HK-2 (cell line): ENCODE data around the gene MAFG.

ENCODE experiments used
- DNase-seq: peaks from one replicate; pipeline ENCODE4 v3.0.0-alpha.2; 2018; ENCODE audit not compliant: unreplicated experiment

Gene MAFG

DNA sequence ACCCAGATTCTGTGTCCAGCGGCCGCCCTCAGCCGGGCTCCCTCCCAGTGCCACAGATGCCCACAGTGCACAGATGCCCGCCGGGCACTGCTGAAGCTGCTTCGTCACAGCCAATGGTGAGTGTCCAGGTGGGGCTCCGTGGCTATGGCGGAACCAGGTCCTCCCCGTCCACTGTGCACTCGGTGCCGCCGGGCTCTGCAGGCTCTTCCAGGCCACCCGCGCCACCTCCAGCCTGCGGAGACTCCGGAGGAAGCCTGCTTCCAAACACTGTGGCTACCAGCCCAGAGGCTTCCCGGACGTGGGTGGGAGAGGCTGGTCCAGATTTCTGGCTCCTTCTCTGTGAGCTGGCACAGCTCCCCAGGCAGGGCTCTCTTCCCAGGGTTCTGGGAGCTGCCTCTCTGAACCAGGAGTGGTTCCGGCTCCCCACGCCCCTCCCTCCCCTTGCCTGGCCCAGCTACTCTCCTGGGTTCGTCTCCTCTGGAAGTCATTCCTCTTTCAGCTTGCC is 12.4 kb upstream of the MAFG start:
- no peak for DNase-seq

- no peak for DNase-seq
These were observed 11.7 kb upstream of the MAFG start for GRCh38 chr17:81939218-81939617.

- no peak for DNase-seq
These were observed 8.2 kb upstream of the MAFG start for GRCh38 chr17:81935709-81936084.

- DNase-seq, result no peak
These were observed 7.5 kb upstream of the MAFG start for GRCh38 chr17:81934850-81935708.

DNA sequence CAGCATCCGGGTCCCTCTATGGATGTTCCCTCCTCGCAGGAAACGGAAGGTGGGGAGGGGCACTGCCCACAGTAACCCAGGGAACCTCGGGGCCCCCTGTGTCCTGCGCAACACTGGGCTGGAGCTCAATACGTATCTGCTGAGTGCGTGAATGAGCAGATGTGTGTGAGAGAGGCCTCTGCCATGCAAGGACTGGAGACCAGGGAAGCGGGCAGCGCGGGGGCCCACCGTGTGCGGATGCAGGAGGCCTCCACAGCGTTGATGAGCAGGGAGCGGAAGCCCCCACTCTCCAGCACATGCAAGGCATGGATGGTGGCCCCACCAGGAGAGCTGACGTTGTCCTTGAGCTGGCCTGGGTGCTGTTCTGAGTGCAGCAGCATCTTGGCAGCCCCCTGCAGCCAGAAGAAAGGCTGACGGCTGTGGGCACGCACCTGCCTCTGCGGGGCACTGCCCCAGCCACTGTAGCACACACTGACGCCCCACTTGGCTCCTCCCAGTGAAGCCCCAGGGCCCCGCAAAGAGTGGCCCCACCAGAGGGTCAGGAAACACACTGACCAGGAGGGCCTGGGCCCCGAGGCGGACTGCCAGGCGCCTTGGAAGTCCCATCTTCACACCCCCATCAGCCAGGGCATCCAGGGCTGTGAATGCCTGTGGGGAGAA is 6.7 kb upstream of the MAFG start:
- no peak for DNase-seq

DNA sequence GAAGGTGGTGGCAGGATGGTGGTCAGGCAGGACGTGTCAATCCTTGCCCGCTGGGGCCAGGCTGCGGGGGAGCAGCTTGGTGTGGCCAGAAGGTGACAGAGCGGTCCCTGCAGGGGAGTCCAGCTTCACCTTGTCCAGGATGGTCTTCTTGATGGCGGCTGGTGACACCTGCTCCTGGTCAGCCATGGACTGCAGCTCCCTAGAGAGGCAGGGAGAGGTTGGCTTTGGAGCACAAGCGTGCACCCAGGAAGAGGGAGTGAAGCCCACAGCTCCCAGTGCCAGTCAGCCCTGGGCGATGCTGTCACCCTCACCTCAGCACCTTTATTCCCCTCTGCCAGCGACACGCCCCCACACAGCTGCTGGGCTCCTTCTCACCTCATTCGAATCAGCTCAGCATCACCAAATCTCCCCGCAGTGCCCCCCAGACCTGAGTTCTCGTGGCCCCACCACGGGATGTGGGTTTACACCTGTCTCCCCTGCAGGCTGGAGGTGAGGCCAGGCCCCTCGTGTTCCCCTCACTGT is 5.7 kb upstream of the MAFG start:
- DNase-seq, result no peak

- no peak for DNase-seq
These were observed 4.9 kb upstream of the MAFG start for GRCh38 chr17:81932333-81932983.

GRCh38 chr17:81931557-81932332 is 4.2 kb upstream of the MAFG start:
- no peak for DNase-seq

GRCh38 chr17:81931189-81931556 is 3.6 kb upstream of the MAFG start:
- no peak for DNase-seq

GRCh38 chr17:81930142-81931125 is 2.9 kb upstream of the MAFG start:
- DNase-seq, result no peak

DNA sequence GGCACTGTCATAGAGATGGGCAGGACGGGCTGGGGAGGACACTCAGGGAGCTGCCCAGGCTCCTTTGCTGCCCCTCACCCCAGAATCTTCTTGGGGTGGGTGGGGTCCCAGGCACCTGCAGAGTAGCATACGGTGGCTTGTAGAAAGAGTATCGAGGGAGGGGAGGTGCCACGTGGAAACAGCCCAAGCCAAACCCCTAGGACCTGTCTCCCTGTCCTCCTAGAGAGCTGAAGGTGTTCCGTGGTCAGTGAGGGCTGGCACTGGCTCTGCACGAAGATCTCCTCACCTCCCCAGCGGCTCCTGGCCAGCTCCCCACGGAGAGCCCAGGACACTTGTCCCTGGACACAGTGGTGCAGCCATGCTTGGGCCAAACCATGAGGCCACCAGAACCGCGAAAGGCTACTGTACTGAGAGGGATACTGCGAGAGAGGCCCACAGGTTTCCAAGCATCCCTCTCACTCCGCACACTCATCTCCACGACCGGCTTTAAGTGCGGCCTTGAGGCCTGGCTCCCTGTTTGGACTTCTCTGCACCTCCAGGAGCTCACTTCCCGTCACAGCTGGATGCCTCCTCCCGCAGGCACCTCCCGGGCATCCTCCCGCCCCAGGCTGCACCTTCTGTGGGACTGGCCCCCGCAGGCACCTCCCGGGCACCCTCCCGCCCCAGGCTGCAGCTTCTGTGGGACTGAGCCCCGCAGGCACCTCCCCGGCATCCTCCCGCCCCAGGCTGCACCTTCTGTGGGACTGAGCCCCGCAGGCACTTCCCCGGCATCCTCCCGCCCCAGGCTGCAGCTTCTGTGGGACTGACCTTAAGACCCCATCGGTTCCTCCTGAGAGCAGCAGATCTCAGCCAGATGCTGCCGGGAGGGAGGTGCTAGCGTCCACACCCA is 2.0 kb upstream of the MAFG start:
- no peak for DNase-seq

- no peak for DNase-seq
These were observed 1.2 kb upstream of the MAFG start for GRCh38 chr17:81928544-81929252.

GRCh38 chr17:81927152-81927652 is 333 bp downstream of the MAFG start:
- no peak for DNase-seq

DNA sequence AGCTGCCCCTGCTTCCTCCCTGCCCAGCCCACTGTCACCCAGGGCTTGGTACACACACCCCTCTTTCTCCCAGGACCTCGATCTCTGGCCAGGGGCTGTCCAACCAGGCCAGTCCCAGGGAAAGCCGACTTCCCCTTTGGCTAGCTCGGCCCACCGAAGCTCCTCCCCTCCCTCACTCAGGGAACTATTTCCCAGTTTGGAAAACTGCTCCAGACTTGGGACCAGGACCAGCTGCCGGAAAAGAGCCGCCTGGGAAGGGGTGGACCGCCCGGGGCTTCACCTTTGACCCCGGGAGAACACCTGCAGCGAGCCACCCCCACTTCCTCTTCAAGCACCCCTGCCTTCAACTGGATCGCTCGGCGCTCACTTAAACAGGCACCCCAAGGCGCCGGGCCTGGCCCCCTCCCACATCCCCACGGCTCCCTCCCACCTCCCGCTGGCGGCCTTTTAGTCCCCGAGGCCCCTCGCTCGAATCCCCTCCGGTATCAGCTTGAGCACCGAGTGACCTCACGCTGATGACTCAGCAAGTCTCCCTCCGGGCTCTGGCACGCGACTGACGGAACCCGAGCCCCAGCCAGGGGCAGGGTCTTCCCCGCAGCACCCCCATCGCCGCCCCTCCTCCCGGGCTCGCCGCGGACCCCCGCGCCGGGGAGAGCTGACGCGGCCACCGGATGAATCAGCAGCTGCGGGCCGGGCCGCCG is 934 bp downstream of the MAFG start:
- peak; percentile 81 for DNase-seq

- DNase-seq, result no peak
These were observed 1.6 kb downstream of the MAFG start for GRCh38 chr17:81925860-81926450.

DNA sequence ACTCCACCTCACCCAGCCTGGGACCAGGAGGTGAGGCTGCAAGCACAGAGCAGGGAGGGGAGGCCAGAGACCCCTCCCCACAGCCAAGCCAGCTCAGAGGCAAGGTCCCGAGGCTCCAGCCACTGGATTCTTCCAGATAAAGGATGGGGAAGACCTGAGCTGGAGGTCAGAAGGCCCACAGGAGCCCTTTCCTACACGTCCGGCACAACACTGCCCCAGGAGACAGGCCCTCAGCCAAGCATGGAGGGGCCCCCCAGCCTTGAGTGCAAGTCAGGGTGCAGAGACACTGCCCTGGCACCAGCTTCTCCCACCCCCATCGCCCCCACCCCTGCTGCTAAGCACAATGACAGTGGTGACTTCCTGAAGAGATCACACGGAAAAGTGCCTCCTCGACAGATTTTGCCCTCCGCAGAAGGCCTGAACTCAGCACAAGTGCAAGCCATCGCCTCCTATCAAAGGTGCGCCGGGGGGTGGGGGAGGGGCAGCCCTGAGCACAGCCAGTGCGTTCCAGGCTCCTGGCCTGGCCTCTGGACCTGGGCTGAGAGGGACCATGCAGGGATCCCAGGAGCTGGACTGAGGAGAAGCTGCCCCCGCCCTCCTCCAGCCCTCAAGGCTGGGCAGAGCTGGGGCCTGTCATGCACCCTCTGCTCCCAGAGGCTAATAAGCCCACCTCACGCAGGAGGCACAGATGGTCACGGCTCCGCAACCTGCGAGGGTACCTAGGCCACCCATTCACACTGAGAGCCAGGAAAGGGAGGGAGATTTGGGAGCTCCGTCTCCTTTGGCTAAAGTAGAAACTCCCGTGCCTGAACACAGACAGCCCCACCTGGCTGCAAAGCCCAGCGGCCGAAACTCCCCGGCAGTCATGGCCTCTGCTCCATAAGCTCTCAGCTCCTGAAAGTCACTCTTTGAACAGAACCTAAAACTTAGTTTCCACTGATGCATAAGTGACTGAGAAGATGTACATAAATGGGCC is 2.7 kb downstream of the MAFG start:
- no peak for DNase-seq
